Activated CD4-positive, alpha-beta T cell treated with anti-CD3 and anti-CD28 coated beads, Interleukin-2, Interleukin-4, amounts not matched to agents 100 ng/mL and 50 ng/mL, durations not matched to agents 16 hours and 8 hours (primary cell): ENCODE data around the gene CDPF1.
"Not testable (repeated sequence)": the region's sequence is repeated elsewhere in the genome, so short reads cannot be mapped to it uniquely, and the experiment has no call there.

ENCODE experiments used
- DNase-seq: peaks from one replicate; pipeline ENCODE4 v3.0.0-alpha.2; 2020; ENCODE audit warnings: low spot score

The CDPF1 gene

DNA sequence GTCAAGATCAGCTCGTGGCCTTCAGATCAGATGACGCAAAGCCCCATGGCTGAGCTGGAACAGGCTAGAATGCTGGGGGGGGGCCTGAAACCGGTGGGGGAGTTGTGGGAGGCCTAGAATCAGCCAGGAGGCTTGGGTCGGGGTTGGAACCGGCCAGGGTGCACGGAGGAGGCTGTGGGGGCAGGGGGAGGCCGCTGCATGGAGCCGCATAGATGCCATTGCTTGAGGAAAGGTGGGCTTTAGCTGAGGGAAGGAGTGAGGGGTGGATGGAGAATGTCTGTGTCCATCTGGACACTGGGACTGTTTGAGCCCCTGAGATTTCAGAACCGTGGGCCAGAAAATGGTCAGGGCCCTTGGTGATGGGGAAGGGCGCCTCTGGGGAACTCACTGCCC is 25.2 kb downstream of the CDPF1 start:
- no peak for DNase-seq

DNA sequence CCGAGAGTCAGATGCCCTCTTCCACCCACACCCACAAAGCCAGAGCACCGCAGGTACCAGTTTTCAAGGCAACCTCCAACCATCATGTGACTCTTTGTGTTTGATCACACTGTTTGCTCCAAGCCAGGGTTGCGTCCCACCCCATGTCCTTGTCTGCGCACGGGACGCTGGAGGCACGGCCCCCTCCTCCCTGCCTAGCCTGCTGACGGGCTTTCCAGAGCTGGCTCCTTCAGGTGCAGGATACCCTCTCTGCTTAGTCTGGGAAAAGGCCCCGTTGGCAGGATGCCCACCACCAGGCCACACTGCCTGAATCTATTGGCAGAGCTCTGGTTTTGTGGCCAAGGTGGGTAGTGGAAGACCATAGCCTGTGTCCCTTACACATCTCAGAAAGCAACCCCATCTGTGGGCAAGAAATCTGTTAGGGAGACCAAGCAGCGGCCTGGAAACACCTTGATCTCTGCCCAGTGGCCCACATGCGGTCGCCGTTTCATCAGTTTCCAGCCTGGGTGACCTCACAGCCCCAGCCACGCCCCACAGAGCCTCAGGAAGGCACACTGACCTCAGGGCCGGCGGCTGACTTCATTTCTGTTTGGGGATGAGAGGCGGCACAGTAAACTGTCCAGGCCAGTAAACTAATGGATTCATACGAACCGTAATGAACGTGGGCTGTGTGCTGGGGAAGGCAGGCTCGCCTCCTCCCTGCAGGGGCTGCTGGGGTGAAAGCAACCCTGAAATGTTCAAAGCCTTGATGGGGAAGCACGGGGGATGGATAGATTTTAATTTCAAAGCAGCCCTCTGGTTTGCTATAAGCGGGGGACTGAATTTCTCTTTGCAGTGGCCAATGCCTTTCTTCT is 25.8 kb downstream of the CDPF1 start:
- no peak for DNase-seq

DNA sequence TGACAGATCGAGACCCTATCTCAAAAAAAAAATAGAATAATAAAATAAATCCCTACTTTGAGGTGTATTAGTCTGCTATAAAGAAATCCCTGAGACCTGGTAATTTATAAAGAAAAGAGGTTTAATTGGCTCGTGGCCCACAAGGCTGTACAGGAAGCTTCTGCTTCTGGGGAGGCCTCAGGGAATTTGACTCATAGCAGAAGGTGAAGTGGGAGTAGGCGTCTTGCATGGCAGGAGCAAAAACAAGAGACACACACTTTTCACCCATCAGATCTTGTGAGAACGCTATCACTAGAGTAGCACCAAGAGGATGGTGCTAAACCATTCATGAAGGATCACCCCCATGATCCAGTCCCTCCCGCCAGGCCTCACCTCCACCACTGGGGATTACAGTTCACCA is 29.2 kb downstream of the CDPF1 start:
- no peak for DNase-seq

DNA sequence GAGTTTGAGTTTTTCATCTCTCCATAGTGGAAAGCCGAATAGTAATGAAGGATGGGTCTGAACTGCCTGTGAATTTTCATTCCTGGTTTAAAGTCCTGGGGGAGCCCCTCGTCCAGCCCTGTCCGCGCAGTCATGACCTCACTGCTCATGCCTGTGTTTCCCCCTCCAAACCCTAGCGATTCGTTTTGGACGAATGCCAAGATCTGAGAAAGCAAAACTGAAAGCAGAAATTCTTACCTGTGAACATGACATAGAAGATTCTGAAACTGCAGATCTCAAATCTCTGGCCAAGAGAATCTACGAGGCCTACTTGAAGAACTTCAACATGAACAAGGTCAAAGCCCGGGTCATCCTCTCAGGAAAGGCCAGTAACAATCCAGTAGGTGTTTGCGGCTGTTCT is 30.5 kb downstream of the CDPF1 start:
- DNase-seq: no peak

DNA sequence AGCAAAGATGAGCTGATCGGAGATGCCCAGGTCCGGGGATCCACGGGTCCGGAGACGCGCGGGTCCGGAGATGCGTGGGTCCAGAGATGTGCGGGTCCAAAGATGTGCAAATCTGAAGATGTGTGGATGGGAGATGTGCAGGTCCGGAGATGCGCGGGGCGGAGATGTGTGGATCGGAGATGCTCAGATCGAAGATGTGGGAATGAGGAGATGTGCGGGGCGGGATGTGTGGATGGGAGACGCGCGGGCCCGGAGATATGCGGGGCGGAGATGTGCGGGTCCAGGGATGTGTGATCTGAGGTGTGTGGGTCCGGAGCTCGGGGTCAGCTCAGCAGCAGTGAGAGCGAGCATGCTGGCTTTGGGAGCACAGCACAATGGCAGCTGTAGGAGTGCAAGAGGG is 35.5 kb downstream of the CDPF1 start:
- DNase-seq: no peak

DNA sequence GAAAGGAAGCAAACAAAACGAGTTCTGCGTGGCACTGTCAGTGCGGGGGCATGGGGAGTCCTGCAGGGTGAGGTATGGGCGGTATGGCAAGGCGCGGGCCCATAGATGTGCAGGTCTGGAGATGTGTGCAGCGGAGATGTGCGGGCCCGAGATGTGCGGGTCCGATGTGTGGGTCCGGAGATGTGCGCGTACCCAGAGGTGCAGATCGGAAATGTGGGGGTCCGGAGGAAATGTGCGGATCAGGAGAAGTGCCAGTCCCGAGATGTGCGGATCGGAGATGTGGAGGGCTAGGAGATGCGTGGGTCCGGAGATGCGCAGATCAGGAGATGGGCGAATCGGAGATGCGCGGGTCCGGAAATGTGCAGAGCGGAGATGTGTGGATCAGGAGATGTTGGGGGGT is 35.9 kb downstream of the CDPF1 start:
- DNase-seq: no peak

DNA sequence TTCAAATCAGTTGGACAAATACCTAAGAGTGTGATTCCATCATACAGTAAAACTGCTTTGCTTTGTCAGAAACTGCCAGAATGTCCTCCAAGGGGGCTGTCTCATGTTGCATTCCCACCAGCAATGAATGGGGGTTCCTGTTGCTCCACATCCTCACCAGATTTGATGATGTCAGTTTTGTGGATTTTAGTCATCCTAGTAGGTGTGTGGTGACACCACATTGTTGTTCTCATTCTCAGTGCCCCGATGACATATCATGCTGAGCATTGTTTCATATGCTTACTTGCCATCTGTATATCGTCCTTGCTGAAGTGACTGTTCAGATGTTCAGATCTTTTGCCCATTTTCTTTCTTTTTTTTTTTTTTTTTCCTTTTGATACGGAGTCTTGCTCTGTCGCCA is 37.0 kb downstream of the CDPF1 start:
- DNase-seq: peak; percentile 45

DNA sequence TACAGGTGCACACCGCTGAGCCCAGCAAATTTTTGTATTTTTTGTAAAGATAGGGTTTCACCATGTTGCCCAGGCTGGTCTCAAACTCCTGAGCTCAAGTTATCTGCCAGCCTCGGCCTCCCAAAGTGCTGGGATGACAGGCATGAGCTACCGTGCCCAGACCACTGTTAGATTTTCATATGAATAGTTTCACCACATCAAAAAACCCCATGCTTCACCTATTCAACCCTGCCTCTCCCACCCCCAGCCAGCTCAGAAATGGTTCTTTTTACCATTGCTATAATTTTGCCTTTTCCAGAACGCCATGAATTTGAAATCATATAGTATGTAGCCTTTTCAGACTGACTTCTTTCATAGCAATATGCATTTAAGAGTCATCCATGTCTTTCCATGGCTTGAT is 37.9 kb downstream of the CDPF1 start:
- no peak for DNase-seq

DNA sequence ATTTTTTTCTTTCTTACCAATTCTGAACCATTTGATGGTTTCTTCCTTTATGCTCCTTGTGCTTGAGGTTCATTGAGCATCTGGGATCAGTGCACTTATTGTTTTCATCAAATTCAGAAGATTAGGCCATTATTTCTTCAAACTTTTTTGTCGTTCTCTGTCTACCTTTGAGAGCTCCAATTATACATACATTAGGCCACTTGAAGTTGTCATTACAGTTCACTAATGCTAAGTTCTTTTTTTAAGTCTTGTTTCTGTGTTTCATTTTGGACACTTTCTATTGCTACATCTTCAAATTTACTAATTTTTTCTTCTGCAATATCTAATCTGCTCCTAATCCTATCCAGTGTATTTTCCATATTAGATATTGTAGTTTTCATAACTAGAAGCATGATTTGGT is 40.8 kb downstream of the CDPF1 start:
- DNase-seq: no peak

DNA sequence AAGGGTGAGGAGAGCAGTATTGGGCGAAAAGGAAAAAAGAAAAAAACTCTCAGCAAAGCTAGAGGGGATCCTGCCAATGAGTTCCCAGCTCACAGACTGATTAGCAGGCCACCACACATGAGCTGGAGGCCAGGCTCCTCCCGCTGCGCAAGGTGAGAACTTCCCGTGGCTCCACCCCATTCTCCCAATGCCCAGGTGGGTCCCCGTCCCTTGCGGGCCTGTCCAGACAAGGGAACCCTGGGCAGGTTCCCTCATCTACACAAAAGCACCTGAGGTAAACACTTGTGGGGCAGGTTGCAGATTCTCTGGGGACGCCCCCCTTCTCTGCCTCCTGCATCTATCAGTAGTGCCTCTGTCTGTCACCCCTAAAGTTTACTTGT is 46.5 kb downstream of the CDPF1 start:
- no peak for DNase-seq

DNA sequence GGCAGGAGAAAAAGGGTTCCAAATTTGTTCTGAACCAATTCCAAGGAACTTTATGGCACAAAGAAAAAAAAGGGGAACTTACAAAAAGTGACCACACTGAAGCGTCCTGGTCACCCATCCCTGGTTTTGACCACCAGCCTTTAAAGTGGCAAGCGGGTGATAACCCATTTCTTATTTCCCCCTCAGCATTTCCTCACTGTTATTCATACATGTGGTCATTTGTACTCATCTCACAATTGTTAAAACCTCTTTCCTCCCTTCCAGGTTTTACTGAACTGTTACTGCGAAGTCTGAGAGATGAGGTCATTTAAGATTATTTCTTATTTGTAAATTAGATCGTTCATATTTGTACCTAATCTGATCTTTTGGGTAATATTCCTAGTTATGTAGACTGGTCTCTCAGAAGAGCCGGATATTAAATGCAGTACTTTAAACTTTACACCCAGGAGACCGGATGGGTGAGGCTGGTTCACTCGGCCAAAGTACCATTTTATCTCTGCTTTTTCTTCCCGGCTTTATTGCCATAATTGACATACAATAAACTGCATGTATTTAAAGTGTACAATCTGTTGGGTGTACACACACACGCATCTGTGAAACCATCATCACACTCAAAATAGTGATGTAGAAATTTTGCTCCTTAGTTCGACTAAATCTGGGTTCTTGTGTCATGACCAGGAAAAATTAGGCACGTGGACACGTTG is 47.0 kb downstream of the CDPF1 start:
- DNase-seq: no peak

DNA sequence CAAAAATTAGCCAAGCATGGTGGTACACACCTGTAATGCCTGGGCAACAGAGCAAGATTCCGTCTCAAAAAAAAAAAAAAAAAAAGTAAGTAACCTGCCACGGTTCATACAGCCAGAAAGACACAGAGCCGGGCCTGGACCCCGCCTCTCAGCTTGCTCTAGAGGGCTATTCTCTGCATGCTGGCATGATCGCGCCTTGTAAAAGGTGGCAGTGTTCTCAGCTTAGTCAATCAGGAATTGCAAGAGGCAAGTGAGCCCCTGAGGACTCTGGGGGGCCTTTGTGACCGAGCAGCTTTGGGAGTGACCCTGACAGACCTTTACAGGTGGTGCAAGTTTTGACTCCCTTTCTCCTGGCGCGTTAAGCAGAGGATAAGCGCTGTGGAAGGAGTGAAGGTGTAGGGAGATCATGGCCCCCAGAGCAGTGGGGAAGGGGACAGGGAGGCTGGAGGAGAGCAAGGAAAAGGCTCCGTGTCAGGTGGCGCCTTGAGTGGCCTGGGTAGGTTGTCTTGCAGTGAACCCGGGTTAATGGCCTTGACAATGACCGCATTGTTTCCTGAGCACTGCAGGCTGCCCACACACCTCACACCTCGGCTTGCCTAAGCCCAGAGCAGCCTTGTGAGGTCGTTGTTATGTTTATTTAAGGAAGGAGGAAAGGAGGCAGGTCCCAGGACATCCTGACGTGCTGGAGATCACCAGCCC is 48.9 kb downstream of the CDPF1 start:
- DNase-seq: no peak

DNA sequence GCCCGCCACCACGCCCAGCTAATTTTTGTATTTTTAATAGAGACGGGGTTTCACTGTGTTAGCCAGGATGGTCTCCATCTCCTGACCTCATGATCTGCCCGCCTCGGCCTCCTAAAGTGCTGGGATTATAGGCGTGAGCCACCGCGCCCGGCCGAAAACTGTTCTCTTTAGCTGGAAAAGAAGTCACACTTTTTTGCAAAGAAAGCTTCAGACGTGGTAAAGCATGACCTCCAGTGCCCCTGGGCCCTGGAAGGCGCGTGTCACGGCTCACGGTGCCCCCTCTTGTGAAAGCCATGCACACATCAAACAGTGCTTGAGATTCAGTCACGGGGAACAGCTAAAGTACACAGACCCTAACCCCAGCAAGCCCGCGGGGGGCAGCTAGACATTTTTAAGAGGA is 51.3 kb downstream of the CDPF1 start:
- not testable (repeated sequence) for DNase-seq

DNA sequence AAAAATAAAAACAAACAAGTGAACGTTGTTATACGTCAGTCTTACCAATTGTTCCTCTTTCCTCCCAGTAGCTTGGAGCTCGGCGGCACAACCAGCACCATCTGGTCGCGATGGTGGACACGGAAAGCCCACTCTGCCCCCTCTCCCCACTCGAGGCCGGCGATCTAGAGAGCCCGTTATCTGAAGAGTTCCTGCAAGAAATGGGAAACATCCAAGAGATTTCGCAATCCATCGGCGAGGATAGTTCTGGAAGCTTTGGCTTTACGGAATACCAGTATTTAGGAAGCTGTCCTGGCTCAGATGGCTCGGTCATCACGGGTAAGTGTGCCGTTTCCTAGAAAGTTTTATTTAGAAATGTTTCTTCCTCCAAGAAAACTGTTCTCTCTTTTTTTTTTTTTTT is 51.8 kb downstream of the CDPF1 start:
- DNase-seq: no peak

DNA sequence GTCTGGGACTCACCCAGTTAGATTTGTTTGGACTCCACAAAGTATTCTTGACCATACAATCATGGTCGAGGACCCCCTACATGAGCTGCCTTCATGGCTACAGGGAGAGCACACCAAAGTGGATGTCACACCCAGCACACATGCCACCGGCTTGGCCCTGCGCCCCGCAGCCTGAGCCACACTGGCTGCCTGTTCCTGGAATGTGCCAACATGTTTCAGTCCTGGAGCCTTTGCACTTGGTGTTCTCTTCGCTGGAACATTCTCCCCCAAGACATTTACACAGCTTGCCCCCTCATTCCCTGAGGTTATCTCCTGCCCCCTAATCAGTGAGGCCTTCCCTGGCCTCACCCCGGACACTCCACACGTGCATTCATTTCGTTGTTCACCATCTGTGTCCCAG is 53.8 kb downstream of the CDPF1 start:
- DNase-seq: no peak

DNA sequence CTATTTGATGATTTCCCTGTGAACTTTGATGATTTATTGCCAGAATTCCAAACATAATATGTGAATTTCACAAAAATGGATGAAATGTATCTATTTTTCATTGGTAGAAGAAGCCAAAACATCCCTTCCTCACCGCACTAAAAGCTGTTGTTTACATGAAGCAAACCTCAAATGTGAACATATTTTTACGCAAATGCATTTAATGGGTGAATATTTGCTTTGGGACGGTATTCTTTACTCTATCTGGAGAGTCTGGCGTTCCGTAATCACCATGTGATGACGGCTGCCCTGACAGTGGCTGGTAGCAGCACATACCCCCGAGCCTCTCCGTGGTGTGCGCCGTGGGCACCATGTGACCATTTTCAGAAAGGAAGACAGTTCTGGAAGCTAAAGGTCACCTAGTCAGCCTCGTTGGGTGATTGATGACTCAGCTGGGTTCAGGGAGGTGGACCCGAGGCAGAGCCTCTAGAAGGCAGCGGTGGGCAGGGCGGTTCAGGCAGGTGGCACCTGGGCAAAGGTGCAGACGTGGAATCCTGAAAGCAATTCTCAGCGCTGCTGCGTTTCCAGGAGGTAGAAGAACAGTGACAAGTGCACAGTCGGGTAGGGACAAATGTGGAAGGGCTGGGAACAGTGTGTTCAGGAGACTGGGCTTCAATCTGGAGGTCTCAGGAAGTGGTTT is 54.5 kb downstream of the CDPF1 start:
- no peak for DNase-seq
